Measurements from ENCODE around the gene CLCN1.

- no peak for TF ChIP-seq CTCF (conservative IDR thresholded peaks at IDR 0.05; ENCODE audit: low read depth, low read length)
- no peak for TF ChIP-seq EZH2 (IDR thresholded peaks at IDR 0.05; ENCODE audit: borderline replicate concordance, low read depth, low read length, poor library complexity, severe bottlenecking)
Observed at GRCh38 chr7:143358626-143359025, 42.7 kb downstream of the CLCN1 start.

Measured in A673 (cell line).